ENCODE measurements around the gene LOX. TPM values are rescaled to one million over a fixed set of nuclear protein-coding genes. Genes with fewer than 3 reads are reported as not detected.

The LOX gene
- total and polyA plus RNA-seq, 2 experiments from 2014 or later: 1.5 to 1.8 TPM

DNA sequence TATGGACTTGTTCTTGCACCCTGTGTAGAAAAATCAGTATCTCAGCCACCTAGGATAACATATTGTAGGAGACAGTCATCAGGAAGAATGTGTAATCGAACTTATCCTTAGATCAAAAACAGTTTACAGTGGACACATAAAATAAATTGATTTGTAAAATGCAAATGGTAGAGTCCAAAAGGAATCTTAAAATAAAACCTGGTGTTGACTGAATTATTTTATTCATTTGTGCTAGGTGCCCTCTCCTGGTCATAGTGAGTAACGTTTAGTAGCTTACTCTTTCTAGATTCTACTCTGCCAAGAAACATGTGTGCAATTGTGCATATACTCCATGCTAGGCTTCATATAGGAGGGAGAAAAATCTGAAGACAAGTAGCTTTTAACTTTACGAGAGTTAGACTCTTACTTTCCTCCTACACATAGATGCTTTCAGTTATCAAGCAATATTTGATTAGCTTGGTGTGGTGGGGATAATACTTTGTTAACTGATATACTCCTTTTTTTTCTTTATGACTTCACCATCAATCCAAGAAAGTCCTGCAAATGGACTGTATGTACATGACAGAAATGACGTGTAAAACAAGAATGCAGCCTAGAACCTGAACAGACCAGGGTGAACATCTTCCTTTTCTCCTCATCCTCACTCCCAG is 23.7 kb upstream of the LOX start:
- Mint-ChIP-seq H3K9me3 (no peaks in the 10 kb centered on the region), H3K27ac (no peak overlapping the region)

DNA sequence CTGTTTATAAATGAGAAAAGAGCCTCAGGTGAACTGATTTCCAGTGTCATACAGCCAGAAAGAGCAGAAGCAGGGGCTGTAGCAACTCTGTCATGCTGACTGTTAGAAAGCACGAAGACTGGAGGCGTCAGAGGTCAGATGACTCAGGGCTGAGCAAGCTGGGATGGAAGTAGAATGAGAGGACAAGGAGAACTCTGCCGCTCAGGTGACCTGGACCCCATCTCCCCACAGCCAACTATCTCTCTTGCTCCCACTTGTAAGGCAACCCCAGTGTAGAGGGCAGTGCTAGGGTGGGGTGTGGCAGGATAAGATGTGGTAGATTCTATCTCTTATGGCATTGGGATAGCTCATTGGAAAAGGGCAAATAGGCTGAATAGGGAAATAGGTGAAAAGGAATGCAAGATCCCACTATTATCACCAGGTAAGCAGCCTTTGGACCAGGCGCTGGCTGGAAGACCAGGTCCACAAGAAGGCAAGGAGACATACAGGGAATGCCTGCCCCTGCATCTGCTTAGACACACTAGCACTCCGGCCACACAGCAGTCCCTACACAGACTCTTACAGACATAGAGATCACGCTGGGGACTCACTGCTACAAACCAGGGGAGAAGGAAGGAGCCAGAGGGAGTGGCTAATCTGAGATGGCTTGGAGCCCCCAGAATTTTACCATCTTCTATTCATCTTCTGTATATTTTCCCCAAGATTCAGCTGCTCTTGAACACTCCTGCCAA is 21.2 kb upstream of the LOX start:
- Histone ChIP-seq H3K27ac (ENCODE audit: low read depth) (no peak overlapping the region), H3K79me2 (replicated peaks; ENCODE audit: insufficient read depth) (no peaks in the 10 kb centered on the region), H4K20me1 (replicated peaks; ENCODE audit: insufficient read depth) (no peaks in the 10 kb centered on the region), H3K4me3 (no peak overlapping the region), H2AFZ (peak overlapping the region; percentile 49), H3K9me2 (ENCODE audit: insufficient read depth) (no peaks in the 10 kb centered on the region), H3K27me3 (ENCODE audit: insufficient read depth) (no peaks in the 10 kb centered on the region), H3K4me1 (ENCODE audit: insufficient read depth) (peaks cover 20% of the 10 kb centered on the region), H3K36me3 (ENCODE audit: insufficient read depth) (no peaks in the 10 kb centered on the region), H3K4me2 (no peak overlapping the region), H3F3A (replicated peaks; ENCODE audit: low read depth) (no peaks in the 10 kb centered on the region)
- Mint-ChIP-seq H3K9me3 (no peaks in the 10 kb centered on the region), H3K4me1 (peaks cover 16% of the 10 kb centered on the region), H3K36me3 (ENCODE audit: low read depth) (no peaks in the 10 kb centered on the region), H3K27ac (0 out of 2 replicates have a peak overlapping the region, but pooled peaks have one; percentile 21), H3K4me3 (no peak overlapping the region), H3K27me3 (ENCODE audit: insufficient read depth, low read depth, poor library complexity) (no peaks in the 10 kb centered on the region)
- DNase-seq (ENCODE audit: low spot score) (no peak), ATAC-seq (peak; percentile 77)
- TF ChIP-seq POLR2AphosphoS5 (IDR thresholded peaks at IDR 0.05; ENCODE audit: low read depth) (no peak), NANOG (IDR thresholded peaks at IDR 0.05; ENCODE audit: borderline replicate concordance) (no peak), EZH2phosphoT487 (IDR thresholded peaks at IDR 0.05; ENCODE audit: unreplicated experiment) (no peak)

More for the DNA sequence above, 23.7 kb upstream of the LOX start:
- peaks cover 16% of the 10 kb centered on the region for H3K4me1 Mint-ChIP-seq
- H3K27me3 ChIP-seq (ENCODE audit: insufficient read depth): no peaks in the 10 kb centered on the region
- H3K4me2 ChIP-seq: no peak overlapping the region
- H4K20me1 ChIP-seq (replicated peaks; ENCODE audit: insufficient read depth): no peaks in the 10 kb centered on the region
- peak; percentile 54; the same call in 2 of the 3 replicates for ATAC-seq
- no peak for TF ChIP-seq JUNB (IDR thresholded peaks at IDR 0.05; ENCODE audit: unreplicated experiment)
- TF ChIP-seq, protein P1, sequence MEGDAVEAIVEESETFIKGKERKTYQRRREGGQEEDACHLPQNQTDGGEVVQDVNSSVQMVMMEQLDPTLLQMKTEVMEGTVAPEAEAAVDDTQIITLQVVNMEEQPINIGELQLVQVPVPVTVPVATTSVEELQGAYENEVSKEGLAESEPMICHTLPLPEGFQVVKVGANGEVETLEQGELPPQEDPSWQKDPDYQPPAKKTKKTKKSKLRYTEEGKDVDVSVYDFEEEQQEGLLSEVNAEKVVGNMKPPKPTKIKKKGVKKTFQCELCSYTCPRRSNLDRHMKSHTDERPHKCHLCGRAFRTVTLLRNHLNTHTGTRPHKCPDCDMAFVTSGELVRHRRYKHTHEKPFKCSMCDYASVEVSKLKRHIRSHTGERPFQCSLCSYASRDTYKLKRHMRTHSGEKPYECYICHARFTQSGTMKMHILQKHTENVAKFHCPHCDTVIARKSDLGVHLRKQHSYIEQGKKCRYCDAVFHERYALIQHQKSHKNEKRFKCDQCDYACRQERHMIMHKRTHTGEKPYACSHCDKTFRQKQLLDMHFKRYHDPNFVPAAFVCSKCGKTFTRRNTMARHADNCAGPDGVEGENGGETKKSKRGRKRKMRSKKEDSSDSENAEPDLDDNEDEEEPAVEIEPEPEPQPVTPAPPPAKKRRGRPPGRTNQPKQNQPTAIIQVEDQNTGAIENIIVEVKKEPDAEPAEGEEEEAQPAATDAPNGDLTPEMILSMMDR (conservative IDR thresholded peaks at IDR 0.05; ENCODE audit: low read depth in 2 of 2): peak; percentile 59 to 71
- TF ChIP-seq, protein P2, sequence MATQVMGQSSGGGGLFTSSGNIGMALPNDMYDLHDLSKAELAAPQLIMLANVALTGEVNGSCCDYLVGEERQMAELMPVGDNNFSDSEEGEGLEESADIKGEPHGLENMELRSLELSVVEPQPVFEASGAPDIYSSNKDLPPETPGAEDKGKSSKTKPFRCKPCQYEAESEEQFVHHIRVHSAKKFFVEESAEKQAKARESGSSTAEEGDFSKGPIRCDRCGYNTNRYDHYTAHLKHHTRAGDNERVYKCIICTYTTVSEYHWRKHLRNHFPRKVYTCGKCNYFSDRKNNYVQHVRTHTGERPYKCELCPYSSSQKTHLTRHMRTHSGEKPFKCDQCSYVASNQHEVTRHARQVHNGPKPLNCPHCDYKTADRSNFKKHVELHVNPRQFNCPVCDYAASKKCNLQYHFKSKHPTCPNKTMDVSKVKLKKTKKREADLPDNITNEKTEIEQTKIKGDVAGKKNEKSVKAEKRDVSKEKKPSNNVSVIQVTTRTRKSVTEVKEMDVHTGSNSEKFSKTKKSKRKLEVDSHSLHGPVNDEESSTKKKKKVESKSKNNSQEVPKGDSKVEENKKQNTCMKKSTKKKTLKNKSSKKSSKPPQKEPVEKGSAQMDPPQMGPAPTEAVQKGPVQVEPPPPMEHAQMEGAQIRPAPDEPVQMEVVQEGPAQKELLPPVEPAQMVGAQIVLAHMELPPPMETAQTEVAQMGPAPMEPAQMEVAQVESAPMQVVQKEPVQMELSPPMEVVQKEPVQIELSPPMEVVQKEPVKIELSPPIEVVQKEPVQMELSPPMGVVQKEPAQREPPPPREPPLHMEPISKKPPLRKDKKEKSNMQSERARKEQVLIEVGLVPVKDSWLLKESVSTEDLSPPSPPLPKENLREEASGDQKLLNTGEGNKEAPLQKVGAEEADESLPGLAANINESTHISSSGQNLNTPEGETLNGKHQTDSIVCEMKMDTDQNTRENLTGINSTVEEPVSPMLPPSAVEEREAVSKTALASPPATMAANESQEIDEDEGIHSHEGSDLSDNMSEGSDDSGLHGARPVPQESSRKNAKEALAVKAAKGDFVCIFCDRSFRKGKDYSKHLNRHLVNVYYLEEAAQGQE (IDR thresholded peaks at IDR 0.05; ENCODE audit: unreplicated experiment): no peak
- no peaks in the 10 kb centered on the region for H3F3A ChIP-seq (replicated peaks; ENCODE audit: low read depth)
- H3K27me3 Mint-ChIP-seq (ENCODE audit: insufficient read depth, low read depth, poor library complexity): no peaks in the 10 kb centered on the region
- DNase-seq (ENCODE audit: low spot score): peak; percentile 60
- no peaks in the 10 kb centered on the region for H3K9me2 ChIP-seq (ENCODE audit: insufficient read depth)
- no peak overlapping the region for H2AFZ ChIP-seq
- no peaks in the 10 kb centered on the region for H3K36me3 Mint-ChIP-seq (ENCODE audit: low read depth)
- no peak overlapping the region for H3K4me3 ChIP-seq
- H3K27ac ChIP-seq (ENCODE audit: low read depth): no peak overlapping the region
- no peaks in the 10 kb centered on the region for H3K79me2 ChIP-seq (replicated peaks; ENCODE audit: insufficient read depth)
- H3K36me3 ChIP-seq (ENCODE audit: insufficient read depth): no peaks in the 10 kb centered on the region
- peaks cover 20% of the 10 kb centered on the region for H3K4me1 ChIP-seq (ENCODE audit: insufficient read depth)
- no peak overlapping the region for H3K4me3 Mint-ChIP-seq

All from GM23338 (cell line).